ENCODE data around the gene PDE8A. TPM values are rescaled to one million over a fixed set of nuclear protein-coding genes. Genes with fewer than 3 reads are reported as not detected.

Gene PDE8A
- total and polyA plus RNA-seq, 2 donors (not counting 3 experiments of a cell fraction or from before 2014, with no cell fraction given): 21.3 to 45.7 TPM

GRCh38 chr15:84961114-84961452 lies 20.6 kb upstream of the PDE8A start:
- no TSS peak for BruUV-seq (replicated peaks)
- no peak for TF ChIP-seq CTCF (IDR thresholded peaks at IDR 0.05; ENCODE audit: extremely low read depth in 1 of 2, insufficient read depth in 1 of 2, low read depth in 1 of 2, low read length in 2 of 2)
- TF ChIP-seq EZH2 (IDR thresholded peaks at IDR 0.05; ENCODE audit: borderline replicate concordance, low read depth, low read length, severe bottlenecking): no peak
- no peak for TF ChIP-seq JUN (IDR thresholded peaks at IDR 0.05; ENCODE audit: borderline replicate concordance, insufficient read depth, insufficient read length, low read depth)
- no peak for TF ChIP-seq MYC (IDR thresholded peaks at IDR 0.05; ENCODE audit: low read depth, low read length)
- TF ChIP-seq POLR2A (IDR thresholded peaks at IDR 0.05; ENCODE audit: low read depth, low read length): no peak
- no peak for TF ChIP-seq GATA2 (IDR thresholded peaks at IDR 0.05; ENCODE audit: insufficient read depth, insufficient read length, low read depth, low read length)
- no peak for TF ChIP-seq FOS (IDR thresholded peaks at IDR 0.05; ENCODE audit: borderline replicate concordance, insufficient read depth, low read length)
- TF ChIP-seq, protein P1, sequence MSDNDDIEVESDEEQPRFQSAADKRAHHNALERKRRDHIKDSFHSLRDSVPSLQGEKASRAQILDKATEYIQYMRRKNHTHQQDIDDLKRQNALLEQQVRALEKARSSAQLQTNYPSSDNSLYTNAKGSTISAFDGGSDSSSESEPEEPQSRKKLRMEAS (IDR thresholded peaks at IDR 0.05; ENCODE audit: insufficient read depth, insufficient read length): no peak
- no peak for TF ChIP-seq POLR2AphosphoS5 (IDR thresholded peaks at IDR 0.05; ENCODE audit: insufficient read depth, low read depth, low read length)
- Histone ChIP-seq H3K79me2 (ENCODE audit: control insufficient read depth, insufficient read depth, low read length) (no peaks in the 10 kb centered on the region), H3K9ac (replicated peaks; ENCODE audit: extremely low read depth, insufficient read depth, low read length) (no peak overlapping the region), H3K36me3 (ENCODE audit: control insufficient read depth in 2 of 2, extremely low read depth in 1 of 2, insufficient read depth in 2 of 2, low read length in 2 of 2) (no peaks in the 10 kb centered on the region), H3K4me3 (replicated peaks in 1 of 3; ENCODE audit: insufficient read depth in 1 of 3, low read depth in 1 of 3, low read length in 3 of 3) (no peak overlapping the region), H4K20me1 (replicated peaks; ENCODE audit: control insufficient read depth, extremely low read depth, insufficient read depth, low read length) (no peaks in the 10 kb centered on the region), H3K27me3 (ENCODE audit: control insufficient read depth in 2 of 2, insufficient read depth in 2 of 2, low read length in 2 of 2) (no peaks in the 10 kb centered on the region), H3K4me2 (ENCODE audit: insufficient read depth, low read length) (no peak overlapping the region), H3K9me1 (replicated peaks; ENCODE audit: control insufficient read depth, extremely low read depth, insufficient read depth, low read length) (no peaks in the 10 kb centered on the region), H3K9me3 (replicated peaks; ENCODE audit: control insufficient read depth, insufficient read depth, low read length) (no peaks in the 10 kb centered on the region), H3K4me1 (ENCODE audit: control insufficient read depth, extremely low read depth, insufficient read depth, low read length) (peaks cover 16% of the 10 kb centered on the region), H3K27ac (ENCODE audit: insufficient read depth, low read depth, low read length) (no peak overlapping the region), H2AFZ (ENCODE audit: low read depth, low read length) (no peak overlapping the region)
- dilution Hi-C loops (cut with MboI; ENCODE audit: extremely low pct_ligation_motif_present, low sequenced_read_pairs): loop anchor here (25.0 kb wide), 1 partner anchor 124 kb away; no protein-coding TSS in a partner anchor
- POLR2A ChIA-PET: no interaction called here
- intact Hi-C loops (cut with micrococcal nuclease): no loop called here
- CTCF ChIA-PET: interaction anchor here (2.7 kb wide), 1 partner anchor 42 kb away, joined by 7 read pairs; no protein-coding TSS in a partner anchor
- DNase-seq (ENCODE audit: low read depth, low spot score) (no peak), FAIRE-seq (no peak)
